OCI-LY3 (cell line): ENCODE results near the gene KLHL2.

Source experiments
- EZH2phosphoT487 ChIP-seq: fragments of 200-600 bp; shearing (Covaris generic); IDR thresholded peaks from 2 replicates; pipeline ENCODE4 v1.6.1; 2018; ENCODE audit warnings: antibody characterized with exemption, mixed run types, low read depth
- TF ChIP-seq, protein P1 (sequence below): fragments of 200-600, 300-600 bp; sonication (generic); IDR thresholded peaks from 2 replicates; pipeline ENCODE4 v1.5.1; 2014; ENCODE audit warnings: antibody characterized with exemption, low read length, low read depth

DNA sequence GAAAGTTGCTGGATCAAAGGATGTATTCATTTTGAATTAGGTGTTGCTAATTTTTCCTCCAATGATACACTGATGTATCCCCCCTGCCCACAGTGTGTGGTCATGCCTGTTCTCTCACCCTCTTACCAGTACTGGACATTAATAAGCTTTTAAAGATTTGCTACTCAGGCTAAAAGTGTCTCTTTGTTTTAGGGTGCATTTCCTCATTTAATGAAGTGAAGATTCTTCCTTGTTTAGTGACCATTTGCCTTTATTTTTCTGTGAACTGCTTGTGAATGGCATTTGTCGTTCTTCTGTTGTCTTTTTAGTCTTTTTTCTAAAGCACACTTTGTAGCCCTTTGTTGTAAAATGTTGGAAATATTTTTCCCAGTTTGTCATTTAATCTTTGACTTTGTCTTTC lies 125.1 kb downstream of the KLHL2 start:
- TF ChIP-seq, protein P1, sequence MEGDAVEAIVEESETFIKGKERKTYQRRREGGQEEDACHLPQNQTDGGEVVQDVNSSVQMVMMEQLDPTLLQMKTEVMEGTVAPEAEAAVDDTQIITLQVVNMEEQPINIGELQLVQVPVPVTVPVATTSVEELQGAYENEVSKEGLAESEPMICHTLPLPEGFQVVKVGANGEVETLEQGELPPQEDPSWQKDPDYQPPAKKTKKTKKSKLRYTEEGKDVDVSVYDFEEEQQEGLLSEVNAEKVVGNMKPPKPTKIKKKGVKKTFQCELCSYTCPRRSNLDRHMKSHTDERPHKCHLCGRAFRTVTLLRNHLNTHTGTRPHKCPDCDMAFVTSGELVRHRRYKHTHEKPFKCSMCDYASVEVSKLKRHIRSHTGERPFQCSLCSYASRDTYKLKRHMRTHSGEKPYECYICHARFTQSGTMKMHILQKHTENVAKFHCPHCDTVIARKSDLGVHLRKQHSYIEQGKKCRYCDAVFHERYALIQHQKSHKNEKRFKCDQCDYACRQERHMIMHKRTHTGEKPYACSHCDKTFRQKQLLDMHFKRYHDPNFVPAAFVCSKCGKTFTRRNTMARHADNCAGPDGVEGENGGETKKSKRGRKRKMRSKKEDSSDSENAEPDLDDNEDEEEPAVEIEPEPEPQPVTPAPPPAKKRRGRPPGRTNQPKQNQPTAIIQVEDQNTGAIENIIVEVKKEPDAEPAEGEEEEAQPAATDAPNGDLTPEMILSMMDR = no peak
- TF ChIP-seq EZH2phosphoT487 = no peak
